HG02943 (cell line): ENCODE measurements around the gene HEXD.
A peak's percentile ranks its signal among the peaks of the same experiment; 100 is the strongest.
"Not testable (repeated sequence)": the region's sequence is repeated elsewhere in the genome, so short reads cannot be mapped to it uniquely, and the experiment has no call there.

Experiments used
- ATAC-seq: cut with Tn5 transposase; IDR thresholded peaks from one replicate; pipeline ENCODE4 v1.9.1; 2021; ENCODE audit warnings: mild to moderate bottlenecking, low read depth, moderate library complexity; ENCODE audit not compliant: unreplicated experiment

The HEXD gene

DNA sequence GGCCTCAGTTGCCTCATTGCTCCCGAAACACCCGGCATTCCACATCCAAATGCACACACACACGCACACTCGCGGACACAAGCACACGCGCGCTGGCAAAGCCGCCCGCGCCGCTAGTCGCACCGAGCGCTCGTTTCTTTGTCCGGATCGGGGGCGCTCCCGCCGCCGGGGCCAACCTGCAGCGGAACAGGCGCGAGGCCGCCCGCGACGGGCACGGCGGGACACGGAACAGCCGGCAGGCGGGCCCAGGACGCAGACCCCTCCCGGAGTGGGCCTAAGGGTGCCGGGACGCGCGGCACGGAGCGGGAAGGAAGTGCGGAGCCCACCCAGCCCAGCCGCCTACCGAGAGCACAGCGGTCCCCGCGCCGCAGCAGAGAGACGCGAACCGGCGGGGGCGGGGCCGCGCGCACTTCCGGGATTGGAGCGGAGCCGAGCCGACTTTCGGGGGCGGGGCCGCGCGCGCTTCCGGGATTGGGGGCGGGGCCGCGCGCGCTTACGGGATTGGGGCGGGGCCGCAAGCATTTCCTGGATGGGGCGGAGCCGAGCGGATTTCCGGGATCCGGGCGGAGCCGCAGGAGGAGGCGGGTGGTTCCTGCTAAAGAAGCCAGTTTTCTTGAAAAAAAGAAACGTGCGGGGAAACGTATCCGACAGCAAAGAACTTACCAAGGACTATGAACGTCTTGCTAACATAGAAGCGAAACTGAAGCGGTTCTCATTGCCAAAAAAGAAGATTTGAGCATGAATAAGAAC is 32.4 kb downstream of the HEXD start, which contains the start of gene CYBC1:
Gene CYBC1, minus strand, starts transcription at position 396 of the 750 bp plus-strand sequence. CDS start 1,498 bp downstream, outside the sequence.
- ATAC-seq = peak; percentile 45

DNA sequence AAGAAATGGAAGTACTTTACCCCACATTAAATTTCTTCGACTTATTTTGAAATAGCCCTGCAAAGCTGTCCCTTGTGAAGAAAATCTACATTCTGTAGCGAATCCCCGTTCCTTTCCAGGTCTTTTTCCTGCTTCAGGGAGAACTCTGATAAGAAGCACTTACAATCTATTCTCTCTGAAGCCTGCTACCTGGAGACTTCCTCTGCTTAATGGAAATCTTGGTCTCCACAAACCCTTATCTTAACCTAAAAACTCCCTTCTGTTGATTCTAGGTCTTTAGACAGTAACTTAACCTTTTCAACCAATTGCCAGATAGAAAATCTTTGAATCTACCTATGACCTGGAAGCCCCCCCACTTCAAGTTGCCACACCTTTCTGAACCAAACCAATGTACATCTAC is 34.0 kb downstream of the HEXD start:
- no peak for ATAC-seq

DNA sequence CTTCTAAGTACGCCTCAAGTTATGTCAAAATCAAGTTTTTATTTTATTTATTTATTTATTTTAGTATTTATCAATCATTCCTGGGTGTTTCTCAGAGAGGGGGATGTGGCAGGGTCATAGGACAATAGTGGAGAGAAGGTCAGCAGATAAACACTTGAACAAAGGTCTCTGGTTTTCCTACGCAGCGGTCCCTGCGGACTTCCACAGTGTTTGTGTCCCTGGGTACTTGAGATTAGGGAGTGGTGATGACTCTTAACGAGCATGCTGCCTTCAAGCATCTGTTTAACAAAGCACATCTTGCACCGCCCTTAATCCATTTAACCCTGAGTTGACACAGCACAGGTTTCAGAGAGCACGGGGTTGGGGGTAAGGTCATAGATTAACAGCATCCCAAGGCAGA is 35.0 kb downstream of the HEXD start:
- ATAC-seq = not testable (repeated sequence)

DNA sequence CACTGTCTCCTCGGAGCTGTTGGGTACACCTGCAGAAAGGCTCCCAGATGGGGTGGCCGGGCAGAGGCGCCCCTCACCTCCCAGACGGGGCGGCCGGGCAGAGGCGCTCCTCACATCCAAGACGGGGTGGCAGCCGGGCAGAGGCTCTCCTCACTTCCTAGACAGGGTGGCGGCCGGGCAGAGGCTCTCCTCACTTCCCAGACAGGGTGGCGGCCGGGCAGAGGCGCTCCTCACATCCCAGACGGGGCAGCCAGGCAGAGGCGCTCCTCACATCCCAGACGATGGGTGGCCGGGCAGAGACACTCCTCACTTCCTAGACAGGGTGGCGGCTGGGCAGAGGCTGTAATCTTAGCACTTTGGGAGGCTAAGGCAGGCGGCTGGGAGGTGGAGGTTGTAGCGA is 35.6 kb downstream of the HEXD start:
- ATAC-seq = not testable (repeated sequence)

DNA sequence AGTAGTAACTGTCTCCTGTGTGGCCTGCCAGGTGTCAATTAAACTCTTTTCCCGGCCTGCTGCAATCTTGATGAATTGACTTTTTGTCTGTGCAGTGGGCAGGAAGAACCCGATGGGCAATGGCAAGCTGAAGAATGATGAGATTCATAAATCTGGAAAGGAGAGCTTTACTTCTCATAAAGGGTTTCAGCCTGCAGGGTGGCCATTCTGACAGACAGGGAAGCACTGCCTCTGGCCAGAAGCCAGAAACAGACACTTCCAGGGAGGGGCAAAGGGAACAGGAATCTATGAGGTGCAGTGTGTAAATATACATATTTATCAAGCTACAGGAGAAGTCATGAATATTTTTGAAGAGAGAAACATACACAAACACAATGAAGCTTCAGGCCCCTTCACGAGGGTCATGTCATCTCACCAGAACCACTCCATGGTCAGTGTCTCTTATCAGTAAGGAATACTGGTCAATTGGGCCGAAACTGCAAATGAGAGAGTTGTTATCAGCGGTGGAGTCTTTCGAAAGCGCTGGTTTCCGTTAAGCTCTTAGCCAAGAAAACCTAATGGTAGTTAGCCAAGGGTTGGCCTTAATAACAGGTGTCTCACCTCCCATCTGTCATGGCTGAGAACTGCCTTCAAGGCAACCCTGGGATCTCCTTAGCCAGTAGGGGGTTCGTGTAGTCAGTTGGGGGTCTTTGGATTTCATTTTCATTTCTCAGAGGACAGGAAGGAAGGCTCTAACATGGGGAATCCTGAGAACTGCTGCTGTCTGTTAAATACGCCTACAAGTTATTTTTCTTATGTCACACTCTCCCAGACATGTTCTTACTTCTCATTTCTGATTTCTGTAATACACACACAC is 39.2 kb downstream of the HEXD start:
- no peak for ATAC-seq

DNA sequence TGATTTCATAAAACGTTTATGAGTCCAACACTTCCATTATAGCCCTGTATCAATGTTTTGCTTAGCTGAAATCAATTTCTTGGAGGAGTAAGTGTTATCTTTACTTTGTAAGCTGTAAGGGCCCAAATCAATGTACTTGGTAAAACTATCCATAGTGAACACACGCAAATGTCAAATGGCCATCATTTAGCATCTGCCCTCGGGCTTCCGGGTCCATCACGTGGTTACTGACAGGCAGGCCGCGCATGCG is 39.7 kb downstream of the HEXD start:
- no peak for ATAC-seq

DNA sequence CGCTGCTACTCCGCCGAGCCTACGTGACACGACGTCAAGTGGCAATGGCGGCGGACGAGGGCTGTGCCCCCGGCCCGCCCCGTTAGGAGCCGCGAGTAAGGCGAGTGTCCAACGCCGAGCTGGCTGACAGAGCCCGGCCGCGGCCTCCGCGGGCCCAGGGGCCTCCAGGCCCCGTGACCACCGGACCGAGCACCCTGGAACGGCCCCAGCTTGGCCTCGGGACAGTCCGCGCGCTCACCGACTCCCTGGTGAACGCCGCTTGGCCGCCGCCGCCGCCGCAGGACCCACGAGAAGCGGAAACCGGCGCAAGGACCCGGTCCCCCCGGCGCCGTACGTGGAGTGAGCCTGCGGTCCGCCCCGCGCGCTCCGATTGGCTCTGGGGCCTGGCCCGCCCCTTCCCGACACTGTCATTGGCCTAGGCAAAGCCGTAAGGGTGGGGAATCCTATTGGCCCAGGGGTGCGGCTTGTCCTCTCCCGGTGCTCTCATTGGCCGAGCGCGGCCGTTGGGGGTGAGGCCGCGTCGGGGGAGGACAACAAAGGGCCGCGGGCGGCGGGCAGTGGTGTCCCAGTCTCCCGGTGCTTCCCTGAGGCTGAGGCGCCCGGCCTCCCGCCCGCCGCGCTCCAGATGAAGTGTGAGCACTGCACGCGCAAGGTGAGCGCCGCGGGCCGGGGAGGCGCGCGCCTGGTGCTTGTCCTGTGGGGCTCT is 40.2 kb downstream of the HEXD start, which contains the start of gene NARF:
Gene NARF, plus strand, starts transcription at position 563 of the 706 bp plus-strand sequence. Its CDS starts 63 bp downstream, at position 626.
- peak; percentile 91 for ATAC-seq

DNA sequence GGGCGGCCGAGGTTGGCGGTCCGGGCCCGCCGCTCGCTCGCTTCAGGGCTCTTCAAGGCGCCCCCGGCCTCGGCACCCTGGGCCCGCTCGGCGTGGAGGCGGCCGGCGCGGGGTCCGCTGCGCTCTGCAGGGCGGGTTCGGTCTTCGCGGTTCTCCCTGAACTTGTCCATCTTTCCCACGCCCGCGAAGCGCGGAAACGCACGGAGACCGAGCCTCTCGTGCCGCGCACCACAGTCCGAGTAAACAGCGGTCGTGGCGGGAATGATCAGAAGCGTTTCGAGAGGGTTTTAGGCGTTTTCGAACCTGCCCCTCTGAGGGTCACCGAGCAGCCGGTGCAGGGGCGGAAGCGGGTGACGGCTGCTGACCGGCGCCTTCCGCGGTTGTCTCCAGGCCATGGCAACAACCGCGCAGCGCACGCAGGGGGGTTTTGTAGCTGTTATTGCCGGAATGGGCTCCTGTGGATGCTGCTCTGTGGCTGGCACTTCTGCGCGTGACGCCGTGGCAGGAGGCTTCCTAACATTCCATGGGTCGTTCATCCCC is 40.8 kb downstream of the HEXD start:
- ATAC-seq = peak; percentile 9

DNA sequence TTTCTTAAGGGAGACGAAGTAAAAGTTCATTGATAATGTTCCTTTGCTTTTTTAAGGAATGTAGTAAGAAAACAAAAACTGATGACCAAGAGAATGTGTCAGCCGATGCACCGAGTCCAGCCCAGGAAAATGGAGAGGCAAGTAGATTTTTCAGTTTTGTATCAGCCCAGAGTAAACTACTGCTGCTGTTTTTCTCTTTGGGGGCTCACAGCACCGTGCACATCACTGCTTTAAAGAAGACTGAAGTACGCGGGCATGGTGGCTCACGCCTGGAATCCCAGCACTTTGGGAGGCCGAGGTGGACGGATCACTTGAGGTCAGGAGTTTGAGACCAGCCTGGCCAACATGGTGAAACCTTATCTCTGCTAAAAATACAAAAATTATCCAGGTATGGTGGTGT is 41.8 kb downstream of the HEXD start:
- ATAC-seq = not testable (repeated sequence)

DNA sequence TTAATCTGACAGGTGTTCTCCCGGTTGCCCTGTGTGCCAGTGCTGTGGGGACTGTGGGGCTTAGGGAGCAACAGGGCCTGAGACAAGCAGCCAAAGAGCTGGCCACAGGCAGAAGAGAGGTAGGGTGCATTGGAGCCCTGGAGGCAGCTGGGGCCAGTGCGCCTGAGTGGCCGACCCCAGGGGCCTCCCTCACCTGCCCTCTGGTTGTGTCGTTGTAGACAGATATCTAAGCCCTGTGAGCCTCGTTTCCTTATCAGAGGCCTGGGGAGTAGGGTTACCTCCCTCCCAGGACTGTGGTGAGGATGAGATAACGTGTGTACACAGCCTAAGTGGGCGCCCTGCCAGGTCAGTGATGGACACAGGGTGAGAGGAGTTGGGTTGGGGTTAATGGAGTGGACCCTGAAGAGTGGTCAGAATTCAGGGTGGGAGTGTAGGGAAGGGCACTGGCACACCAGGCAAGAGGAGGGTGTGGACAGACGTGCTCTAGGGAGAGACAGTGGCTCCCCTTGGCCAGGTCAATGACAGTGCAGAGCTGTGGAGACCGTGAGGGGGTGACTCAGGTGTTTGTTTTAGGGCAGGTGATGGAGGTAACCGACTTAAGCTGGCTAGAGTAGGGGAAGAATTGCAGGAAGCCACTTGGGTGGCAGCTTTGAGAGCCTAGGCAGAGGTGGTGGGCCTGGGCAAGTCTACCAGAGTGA is 43.8 kb downstream of the HEXD start:
- no peak for ATAC-seq

DNA sequence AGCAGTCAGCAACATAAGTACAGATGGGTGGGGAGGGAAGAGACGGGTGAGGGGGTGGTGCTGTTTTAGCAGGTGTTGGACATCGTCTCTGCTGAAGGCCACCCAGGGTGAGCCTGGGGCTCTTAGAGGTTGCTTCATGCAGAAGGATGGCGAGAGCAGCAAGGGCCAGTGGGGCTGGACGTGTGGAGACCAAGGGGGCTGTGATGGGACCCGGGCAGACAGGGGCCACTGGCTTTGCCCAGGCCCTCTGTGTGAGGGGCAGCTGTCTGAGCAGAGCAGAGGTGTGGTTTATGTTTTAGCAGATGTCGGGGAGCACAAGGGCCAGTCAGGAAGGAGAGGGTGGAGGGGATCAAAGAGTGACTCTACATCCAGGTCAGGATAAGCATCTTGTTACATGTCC is 45.2 kb downstream of the HEXD start:
- ATAC-seq = no peak

DNA sequence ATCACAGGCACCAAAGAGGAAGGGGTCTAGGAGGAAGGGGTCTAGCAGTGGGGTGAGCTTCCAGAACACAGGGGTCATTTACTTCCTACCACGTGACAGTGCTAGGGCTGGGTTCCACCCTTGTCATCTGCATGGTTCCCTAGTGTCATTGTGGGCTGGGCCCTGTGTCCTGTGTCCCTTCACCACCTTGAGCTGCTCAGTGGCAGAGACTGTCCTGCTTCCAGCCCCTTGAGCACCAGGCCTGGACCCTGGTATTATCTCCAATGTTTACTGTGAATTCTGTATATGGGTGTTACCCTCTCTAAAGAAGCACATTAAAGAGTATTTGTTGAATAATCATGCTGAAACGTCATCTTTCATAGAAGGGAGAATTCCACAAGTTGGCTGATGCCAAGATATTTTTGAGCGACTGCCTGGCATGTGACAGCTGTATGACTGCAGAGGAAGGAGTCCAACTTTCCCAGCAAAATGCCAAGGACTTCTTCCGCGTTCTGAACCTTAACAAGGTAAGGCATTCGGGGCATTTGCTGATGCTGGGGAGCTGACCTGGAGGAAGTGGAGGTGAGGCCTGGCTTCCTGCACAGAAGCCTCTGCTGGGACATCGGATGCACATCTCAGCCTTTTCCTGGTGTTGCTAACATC is 45.9 kb downstream of the HEXD start:
- ATAC-seq = no peak

DNA sequence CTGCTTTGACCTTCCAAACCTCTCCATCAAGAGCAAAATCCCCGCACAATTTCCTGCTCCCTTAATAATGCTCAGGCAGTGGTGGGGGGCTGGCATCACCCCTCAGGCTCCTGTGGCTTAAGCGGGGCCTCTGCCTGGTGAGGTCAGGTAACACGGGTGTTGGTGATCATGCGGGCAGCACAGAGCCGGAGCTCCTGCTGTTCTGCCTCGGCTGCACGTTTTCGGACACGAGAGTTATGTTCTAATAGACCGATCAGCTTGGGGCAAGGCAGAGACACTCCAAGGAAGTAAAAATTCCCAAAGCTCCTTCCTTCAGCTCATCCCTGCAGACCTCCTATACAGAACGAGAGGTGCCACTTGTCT is 46.4 kb downstream of the HEXD start:
- ATAC-seq = no peak

DNA sequence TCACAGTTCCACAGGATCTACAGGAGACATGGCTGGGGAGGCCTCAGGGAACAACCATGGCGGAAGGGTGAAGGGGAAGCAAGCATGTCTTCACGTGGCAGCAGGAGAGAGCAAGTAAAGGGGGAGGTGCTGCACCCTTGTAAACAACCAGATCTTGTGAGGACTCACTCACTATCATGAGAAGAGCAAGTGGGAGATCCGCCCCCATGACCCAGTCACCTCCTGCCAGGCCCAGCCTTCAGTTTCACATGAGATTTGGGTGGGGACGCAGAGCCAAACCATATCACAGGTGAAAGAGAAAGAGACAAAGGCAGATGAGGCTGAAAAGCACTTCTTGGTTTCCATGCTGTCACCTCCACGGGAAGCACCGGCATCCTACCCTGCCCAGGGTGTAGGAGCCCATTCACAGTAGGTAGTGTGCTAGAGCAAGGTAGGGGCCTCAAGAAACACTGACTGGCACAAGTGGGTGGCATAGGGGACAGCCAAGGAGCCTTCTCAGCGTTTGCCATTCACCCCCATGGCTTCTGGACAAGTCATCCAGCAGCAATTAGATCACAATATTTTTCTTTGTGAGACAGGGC is 47.0 kb downstream of the HEXD start:
- no peak for ATAC-seq

DNA sequence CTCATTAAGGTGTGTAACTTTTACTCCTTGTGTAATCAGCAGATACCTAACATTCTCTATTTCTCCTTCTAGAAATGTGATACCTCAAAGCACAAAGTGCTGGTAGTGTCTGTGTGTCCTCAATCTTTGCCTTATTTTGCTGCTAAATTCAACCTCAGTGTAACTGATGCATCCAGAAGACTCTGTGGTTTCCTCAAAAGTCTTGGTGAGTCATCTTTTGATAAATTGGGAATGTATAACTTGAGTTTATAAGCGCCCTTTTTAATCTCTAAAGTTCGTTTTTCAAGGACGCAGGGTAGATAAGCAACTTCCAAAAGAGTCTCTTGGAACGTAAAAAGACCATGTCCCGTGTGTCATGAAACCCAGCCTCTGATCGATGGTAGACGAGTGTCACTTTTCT is 50.5 kb downstream of the HEXD start:
- no peak for ATAC-seq

DNA sequence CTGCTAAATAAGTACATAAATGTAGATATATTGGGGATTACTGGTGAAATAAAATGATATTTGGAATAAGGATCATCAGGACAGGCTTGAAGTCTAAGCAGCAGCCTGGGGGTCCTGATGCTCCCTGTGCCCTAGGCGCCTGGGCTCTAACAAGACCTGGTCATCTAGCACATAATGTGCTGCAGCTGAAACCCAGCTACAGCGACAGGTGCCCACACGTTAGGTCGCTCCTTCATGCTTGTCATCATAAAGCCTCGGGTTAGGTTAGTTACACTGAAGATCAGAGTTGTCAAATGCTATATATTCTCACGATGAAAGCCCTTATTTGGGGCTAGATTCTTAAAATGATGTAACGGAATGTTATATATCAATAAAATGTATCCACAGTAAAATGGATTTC is 51.9 kb downstream of the HEXD start:
- no peak for ATAC-seq

DNA sequence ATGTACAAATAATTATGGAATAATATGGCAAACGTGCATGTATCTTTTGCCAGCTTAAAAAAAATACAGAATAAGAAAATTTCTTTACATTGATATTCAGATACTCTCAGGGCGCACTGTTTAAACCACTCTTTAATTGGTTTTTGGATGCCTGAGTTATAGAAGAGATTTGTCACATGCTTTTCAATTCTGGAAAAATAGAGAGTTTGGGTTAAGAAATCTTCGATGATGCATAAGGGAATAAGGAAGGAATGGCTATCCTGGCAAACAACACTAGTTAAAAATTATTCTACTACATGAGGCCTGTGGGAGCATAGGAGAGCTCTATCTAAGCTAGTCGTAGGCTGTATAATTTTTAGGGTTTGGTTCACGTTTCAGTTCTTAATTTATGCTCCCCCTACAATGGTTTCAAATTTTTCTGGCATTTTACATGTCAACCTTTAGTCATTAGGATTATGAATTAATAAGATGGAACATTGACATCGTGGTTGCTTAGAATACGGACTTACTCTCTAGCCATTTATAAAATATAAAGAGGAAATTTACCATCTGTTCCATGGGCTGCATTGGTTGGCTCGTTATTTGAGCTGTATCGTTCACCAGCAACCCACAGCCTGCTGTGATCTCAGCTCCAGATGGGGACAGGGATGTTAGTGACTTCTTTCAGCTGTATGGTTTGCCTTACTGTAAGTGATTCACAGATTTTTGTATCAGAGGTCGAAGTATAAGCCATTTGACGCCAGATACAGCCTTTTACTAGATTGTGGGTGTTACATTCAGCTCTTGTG is 56.3 kb downstream of the HEXD start:
- ATAC-seq = no peak

DNA sequence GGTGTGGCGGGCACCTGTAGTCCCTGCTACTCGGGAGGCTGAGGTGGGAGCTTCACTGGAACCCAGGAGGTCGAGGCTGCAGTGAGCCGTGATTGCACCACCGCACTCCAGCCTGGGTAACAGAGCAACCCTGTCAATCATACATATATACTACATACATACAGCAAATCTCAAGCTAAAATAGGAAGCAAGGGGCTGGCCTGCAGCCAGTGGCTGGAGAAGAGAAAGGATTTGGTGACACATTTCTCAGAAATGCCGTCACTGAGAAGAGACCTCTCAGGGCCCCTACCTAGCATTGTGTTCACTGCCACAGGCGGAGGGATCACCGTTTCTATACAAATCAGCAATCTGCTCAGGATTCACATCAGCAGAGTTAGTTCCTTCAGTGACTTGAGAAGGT is 57.3 kb downstream of the HEXD start:
- no peak for ATAC-seq

DNA sequence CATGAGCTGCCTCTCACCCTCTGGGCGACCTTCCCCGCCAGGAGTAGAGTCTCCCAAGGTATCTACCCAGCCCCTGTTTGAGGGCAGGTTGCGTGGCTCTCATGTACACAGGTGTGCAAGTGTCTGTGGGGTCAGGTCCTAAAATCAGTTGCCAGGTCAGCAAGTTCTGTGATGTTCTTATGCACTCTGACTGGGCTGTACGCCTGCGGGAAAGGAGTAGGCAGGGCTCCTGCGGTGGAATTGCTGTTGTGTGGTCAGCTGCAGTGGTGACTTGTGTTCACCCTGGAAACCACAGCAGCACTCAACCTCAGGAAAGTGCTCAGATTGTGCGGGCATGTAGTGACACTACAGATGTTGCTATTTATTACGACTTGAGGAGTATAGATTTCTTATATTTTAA is 59.8 kb downstream of the HEXD start:
- ATAC-seq = no peak
